Spleen (tissue), 11 donors: ENCODE data around the gene CACNA2D3. TPM values are rescaled to one million over a fixed set of nuclear protein-coding genes. Genes with fewer than 3 reads are reported as not detected.

ENCODE experiments used
- DNase-seq: peaks from one replicate; pipeline ENCODE4 v3.0.0-alpha.2; 2020
- H3K27ac ChIP-seq, 8 donors: fragments of 200-600 bp; sonication (generic) in 7 of 8; 1 replicate in 4 of 8; 2 replicates in 4 of 8; pipeline versions ENCODE4 v1.5.0 to v1.8.0; 2016 to 2021; ENCODE audit warnings: inconsistent platforms in 4 of 8, mild to moderate bottlenecking in 4 of 8, moderate library complexity in 1 of 8
- H3K27me3 ChIP-seq, 7 donors: fragments of 200-600 bp; sonication (generic) in 6 of 7; replicated peaks in 1 of 7; 1 replicate in 4 of 7; 2 replicates in 3 of 7; pipeline versions ENCODE4 v1.5.0 to v1.8.0; 2016 to 2021; ENCODE audit warnings: inconsistent platforms in 3 of 7, mild to moderate bottlenecking in 1 of 7
- H3K36me3 ChIP-seq, 6 donors: fragments of 200-600 bp; sonication (generic) in 5 of 6; 1 replicate in 4 of 6; 2 replicates in 2 of 6; pipeline versions ENCODE4 v1.5.0 to v1.8.0; 2016 to 2021; ENCODE audit warnings: inconsistent platforms in 2 of 6
- H3K4me1 ChIP-seq, 6 donors: fragments of 200-600 bp; sonication (generic) in 5 of 6; 1 replicate in 3 of 6; 2 replicates in 3 of 6; pipeline versions ENCODE4 v1.5.0 to v1.8.0; 2016 to 2021; ENCODE audit warnings: inconsistent platforms in 3 of 6
- H3K4me3 ChIP-seq, 8 donors: fragments of 200-600 bp; sonication (generic) in 7 of 8; 1 replicate in 4 of 8; 2 replicates in 4 of 8; pipeline versions ENCODE4 v1.5.0 to v1.8.0; 2016 to 2021; ENCODE audit warnings: inconsistent platforms in 4 of 8, mild to moderate bottlenecking in 4 of 8, moderate library complexity in 2 of 8
- H3K9me3 ChIP-seq, 8 donors: fragments of 200-600 bp; sonication (generic) in 7 of 8; 1 replicate in 4 of 8; 2 replicates in 4 of 8; pipeline versions ENCODE4 v1.5.0 to v1.8.0; 2016 to 2021; ENCODE audit warnings: inconsistent platforms in 4 of 8
- CTCF ChIP-seq, 11 experiments: fragments of 200-600 bp in 7 of 11; fragments of 450-650 bp in 4 of 11; sonication (generic) in 4 of 11; IDR thresholded peaks in 8 of 11; conservative IDR thresholded peaks in 3 of 11; 1 replicate in 7 of 11; 2 replicates in 4 of 11; pipeline versions ENCODE4 v1.4.0 to v1.8.0; 2016 to 2021; ENCODE audit warnings: antibody characterized with exemption in 11 of 11, inconsistent platforms in 4 of 11, mild to moderate bottlenecking in 1 of 11
- POLR2A ChIP-seq, 3 donors: fragments of 450-650 bp; IDR thresholded peaks; one replicate each; pipeline ENCODE4 v1.5.1; 2017; ENCODE audit warnings: antibody characterized with exemption in 3 of 3, mild to moderate bottlenecking in 1 of 3
- POLR2AphosphoS5 ChIP-seq, 3 donors: sonication (generic); formaldehyde crosslinking; IDR thresholded peaks; one replicate each; pipeline ENCODE4 v1.5.1; 2017; ENCODE audit warnings: antibody characterized with exemption in 3 of 3
- WGBS, 5 donors: extraction: QIAGEN DNeasy Blood & Tissue Kit in 3 of 5; methylation state at CpG; one replicate each; pipeline versions ENCODE4 v1.1.5 to v1.1.7; 2013 to 2018; 5-methylcytosine and 5-hydroxymethylcytosine counted together
- intact Hi-C: fragments of 100-400 bp; cut with DNase I; formaldehyde crosslinking; loops from one replicate; pipeline ENCODE4 v1.15.0; 2023; ENCODE audit warnings: low total_unique reads
- polyA plus RNA-seq, 3 donors: library from polyadenylated mRNA; stranded (reverse); fragments of 200-250 nt; gene quantifications; one replicate each; pipeline ENCODE4 v1.2.1, GENCODE V29; 2013
- total RNA-seq, 7 donors: library from RNA; depleted of rRNA in 3 of 7; stranded (reverse); fragments of >200 nt in 3 of 7; fragmentation: NEBNext Ultra II Directional in 4 of 7; extraction: Animal tissue kit (Norgen Biotek cat#: 25700) in 4 of 7; gene quantifications; one replicate each; pipeline versions ENCODE4 v1.1.0 to v1.2.1, GENCODE V29; 2016 to 2021
- donor health status: healthy with polysubstance abuse.
- donor health status: DM: no; HTN: no; CAD: no; lungs with moderate emphysema.
- donor health status: DM: no; HTN: no; CAD: no.
- donor health status: Bipolar disorder and iron deficiency.
- donor health status: healthy.
- donor health status: DM: no; HTN: no; CAD: no.
- donor health status: DM: yes; HTN: yes; CAD: no.

CACNA2D3 gene
- total and polyA plus RNA-seq, 10 donors, result 0.83 to 4.9 (median 2.9) TPM

GRCh38 chr3:54909191-54909590 lies 786.8 kb downstream of the CACNA2D3 start:
- Histone ChIP-seq H3K4me1 (no peaks in the 10 kb centered on the region), H3K27ac (no peak overlapping the region), H3K36me3 (no peaks in the 10 kb centered on the region), H3K9me3 (peaks cover 0 to 13% (median 6%) of the 10 kb centered on the region in 8 donors), H3K27me3 (no peaks in the 10 kb centered on the region), H3K4me3 (no peak overlapping the region)
- intact Hi-C loops, result no loop called here
- WGBS, 5 donors, result 91 to 95% (median 92%) methylated on average over 2 of the region's 2 CpGs
- no peak for TF ChIP-seq CTCF (IDR thresholded peaks at IDR 0.05 in 8 of 11, conservative IDR thresholded peaks at IDR 0.05 in 3 of 11)
- no peak for TF ChIP-seq POLR2AphosphoS5 (IDR thresholded peaks at IDR 0.05)
- TF ChIP-seq POLR2A (IDR thresholded peaks at IDR 0.05), result no peak
- no peak for DNase-seq

GRCh38 chr3:54914180-54914579 lies 791.8 kb downstream of the CACNA2D3 start:
- Histone ChIP-seq H3K4me3 (no peak overlapping the region), H3K27me3 (no peaks in the 10 kb centered on the region), H3K9me3 (peaks cover 0 to 13% (median 6%) of the 10 kb centered on the region in 8 donors), H3K36me3 (no peaks in the 10 kb centered on the region), H3K27ac (no peak overlapping the region), H3K4me1 (no peaks in the 10 kb centered on the region)
- WGBS, 5 donors, result 45 to 66% (median 55%) methylated on average over 2 of the region's 2 CpGs
- intact Hi-C loops, result no loop called here
- TF ChIP-seq POLR2A (IDR thresholded peaks at IDR 0.05), result no peak
- TF ChIP-seq CTCF (IDR thresholded peaks at IDR 0.05 in 8 of 11, conservative IDR thresholded peaks at IDR 0.05 in 3 of 11), result no peak
- no peak for TF ChIP-seq POLR2AphosphoS5 (IDR thresholded peaks at IDR 0.05)
- no peak for DNase-seq

- DNase-seq, result no peak
- Histone ChIP-seq H3K4me1 (no peaks in the 10 kb centered on the region), H3K36me3 (no peaks in the 10 kb centered on the region), H3K4me3 (no peak overlapping the region), H3K27ac (no peak overlapping the region), H3K9me3 (peaks cover 0 to 13% (median 6%) of the 10 kb centered on the region in 8 donors), H3K27me3 (no peaks in the 10 kb centered on the region)
- WGBS, 5 donors, result 28 to 62% (median 41%) methylated on average over 4 of the region's 4 CpGs
- TF ChIP-seq CTCF (IDR thresholded peaks at IDR 0.05 in 8 of 11, conservative IDR thresholded peaks at IDR 0.05 in 3 of 11) (no peak), POLR2A (IDR thresholded peaks at IDR 0.05) (no peak), POLR2AphosphoS5 (IDR thresholded peaks at IDR 0.05) (no peak)
- intact Hi-C loops, result no loop called here
Measured at GRCh38 chr3:54915181-54915580, 792.8 kb downstream of the CACNA2D3 start.

- Histone ChIP-seq H3K4me1 (no peaks in the 10 kb centered on the region), H3K9me3 (peaks cover 0 to 13% (median 6%) of the 10 kb centered on the region in 8 donors), H3K36me3 (no peaks in the 10 kb centered on the region), H3K27ac (no peak overlapping the region), H3K27me3 (no peaks in the 10 kb centered on the region), H3K4me3 (no peak overlapping the region)
- intact Hi-C loops, result no loop called here
- DNase-seq, result no peak
- TF ChIP-seq CTCF (IDR thresholded peaks at IDR 0.05 in 8 of 11, conservative IDR thresholded peaks at IDR 0.05 in 3 of 11), result no peak
- TF ChIP-seq POLR2A (IDR thresholded peaks at IDR 0.05), result no peak
- TF ChIP-seq POLR2AphosphoS5 (IDR thresholded peaks at IDR 0.05), result no peak
- WGBS, 5 donors, result 77 to 89% (median 78%) methylated on average over 8 of the region's 8 CpGs
Measured at GRCh38 chr3:54915976-54916375, 793.6 kb downstream of the CACNA2D3 start.
